ENCODE data around the gene GAB4. TPM values are rescaled to one million over a fixed set of nuclear protein-coding genes. Genes with fewer than 3 reads are reported as not detected.

GAB4 gene
- total and polyA plus RNA-seq, 10 of the 15 experiments (the other 5 are each of a cell fraction or from before 2014, with no cell fraction given), result not detected

DNA sequence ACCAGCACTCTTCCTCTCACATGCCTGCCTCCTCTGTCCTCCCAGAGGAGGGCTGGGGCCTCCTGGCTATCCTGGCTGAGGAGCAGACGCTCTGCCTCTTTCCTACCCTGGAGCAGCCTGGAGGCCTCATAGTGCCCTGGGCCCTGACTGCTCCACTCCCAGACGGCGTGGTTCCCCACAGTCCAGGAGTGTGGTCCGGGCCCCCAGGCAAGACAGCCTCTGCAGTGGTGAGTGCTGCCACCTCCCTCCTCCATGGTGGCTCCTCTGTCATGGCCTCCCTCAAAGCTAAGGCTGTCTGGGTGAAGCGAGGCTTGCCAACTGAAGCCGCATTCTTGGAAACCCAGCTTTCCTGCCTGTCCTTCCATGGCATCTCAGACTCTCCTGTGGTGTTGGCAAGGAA is 19.8 kb downstream of the GAB4 start:
- no peaks in the 10 kb centered on the region for H3K9me3 ChIP-seq (replicated peaks; ENCODE audit: control insufficient read depth, insufficient read depth, low read length)
- SMC1A ChIA-PET (ENCODE audit: uncharacterized antibody, unreplicated experiment), result no interaction called here
- RAD21 ChIA-PET (ENCODE audit: unreplicated experiment), result no interaction called here
- POLR2A ChIA-PET, result no interaction called here
- in situ Hi-C loops (cut with MboI), result no loop called here
- H3K27me3 ChIP-seq (replicated peaks in 1 of 2; ENCODE audit: control insufficient read depth in 2 of 2, insufficient read depth in 2 of 2, low read length in 1 of 2), result no peaks in the 10 kb centered on the region; a peak in 1 of 4 replicates
- H3K9ac ChIP-seq (ENCODE audit: control insufficient read depth, insufficient read depth, low read length), result no peak overlapping the region
- DNase-seq (ENCODE audit: low read depth, low spot score) (no peak), ATAC-seq (no peak), FAIRE-seq (no peak)
- H3K79me2 ChIP-seq (ENCODE audit: control insufficient read depth, insufficient read depth, low read length), result no peaks in the 10 kb centered on the region
- no peak overlapping the region for H3K27ac ChIP-seq (ENCODE audit: control insufficient read depth, insufficient read depth)
- H3K4me1 ChIP-seq (ENCODE audit: control insufficient read depth, insufficient read depth, low read length), result no peaks in the 10 kb centered on the region
- H4K20me1 ChIP-seq (ENCODE audit: control insufficient read depth, insufficient read depth), result no peaks in the 10 kb centered on the region
- no peak overlapping the region for H3K4me2 ChIP-seq (ENCODE audit: control insufficient read depth, insufficient read depth)
- intact Hi-C loops (cut with micrococcal nuclease; ENCODE audit: unreplicated experiment), result no loop called here
- BruUV-seq (replicated peaks), result no TSS peak
- CTCF ChIA-PET, result no interaction called here
- no peaks in the 10 kb centered on the region for H3K36me3 ChIP-seq (ENCODE audit: control insufficient read depth in 2 of 2, insufficient read depth in 2 of 2, low read length in 1 of 2)
- H3K4me3 ChIP-seq, result no peak overlapping the region
- no peak for TF ChIP-seq ZNF217 (IDR thresholded peaks at IDR 0.05)
- H2AFZ ChIP-seq (ENCODE audit: control insufficient read depth, low read depth, low read length), result no peak overlapping the region
- 59% methylated on average over 6 of the region's 6 CpGs for WGBS (ENCODE audit: insufficient coverage, insufficient replicate concordance, low lambda C conversion rate, missing lambda C conversion rate)

DNA sequence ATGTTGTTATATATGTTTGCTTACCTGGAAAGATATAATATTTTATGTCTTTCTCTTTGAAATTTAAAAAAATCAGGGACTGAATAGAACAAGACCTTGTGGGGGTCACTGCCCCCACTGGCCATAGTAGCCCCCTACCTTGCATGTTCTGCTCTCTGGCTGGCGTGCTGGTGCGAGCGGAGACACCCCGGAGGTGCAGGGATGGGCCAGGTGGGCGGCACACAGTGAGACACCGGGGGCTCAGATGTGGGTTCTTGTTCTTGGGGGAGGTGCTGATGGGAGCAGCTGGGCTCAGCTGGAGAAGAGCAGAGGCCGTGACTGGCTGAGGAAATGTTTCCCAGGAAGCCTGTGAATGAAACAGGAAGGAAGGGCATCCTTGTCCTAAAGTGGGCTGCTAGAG is 20.2 kb downstream of the GAB4 start:
- ChIA-PET SMC1A (ENCODE audit: uncharacterized antibody, unreplicated experiment) (no interaction called here), RAD21 (ENCODE audit: unreplicated experiment) (no interaction called here), CTCF (no interaction called here), POLR2A (interaction anchor here (0.9 kb wide), 1 partner anchor 23 kb away, joined by 3 read pairs; no protein-coding TSS in a partner anchor)
- WGBS (ENCODE audit: insufficient coverage, insufficient replicate concordance, low lambda C conversion rate, missing lambda C conversion rate), result 45% methylated on average over 7 of the region's 7 CpGs
- Histone ChIP-seq H3K27ac (ENCODE audit: control insufficient read depth, insufficient read depth) (no peak overlapping the region), H2AFZ (ENCODE audit: control insufficient read depth, low read depth, low read length) (no peak overlapping the region), H3K9ac (ENCODE audit: control insufficient read depth, insufficient read depth, low read length) (no peak overlapping the region), H3K9me3 (replicated peaks; ENCODE audit: control insufficient read depth, insufficient read depth, low read length) (no peaks in the 10 kb centered on the region; the same call in 2 of the 3 replicates), H3K79me2 (ENCODE audit: control insufficient read depth, insufficient read depth, low read length) (no peaks in the 10 kb centered on the region), H3K4me3 (no peak overlapping the region), H3K4me1 (ENCODE audit: control insufficient read depth, insufficient read depth, low read length) (no peaks in the 10 kb centered on the region), H3K27me3 (replicated peaks in 1 of 2; ENCODE audit: control insufficient read depth in 2 of 2, insufficient read depth in 2 of 2, low read length in 1 of 2) (no peaks in the 10 kb centered on the region; a peak in 1 of 4 replicates), H3K4me2 (ENCODE audit: control insufficient read depth, insufficient read depth) (no peak overlapping the region), H3K36me3 (ENCODE audit: control insufficient read depth in 2 of 2, insufficient read depth in 2 of 2, low read length in 1 of 2) (no peaks in the 10 kb centered on the region), H4K20me1 (ENCODE audit: control insufficient read depth, insufficient read depth) (no peaks in the 10 kb centered on the region)
- in situ Hi-C loops (cut with MboI) (no loop called here), intact Hi-C loops (cut with micrococcal nuclease; ENCODE audit: unreplicated experiment) (no loop called here)
- FAIRE-seq (no peak), ATAC-seq (no peak), DNase-seq (ENCODE audit: low read depth, low spot score) (no peak)
- TF ChIP-seq SRF (IDR thresholded peaks at IDR 0.05; ENCODE audit: low read depth in 2 of 2, low read length in 2 of 2), result no peak
- TF ChIP-seq SP1 (IDR thresholded peaks at IDR 0.05; ENCODE audit: low read depth, low read length), result no peak
- no peak for TF ChIP-seq CHD2 (IDR thresholded peaks at IDR 0.05; ENCODE audit: borderline replicate concordance, low read depth, low read length)
- TF ChIP-seq POLR2AphosphoS5 (IDR thresholded peaks at IDR 0.05; ENCODE audit: low read length), result no peak
- TF ChIP-seq MTA3 (IDR thresholded peaks at IDR 0.05; ENCODE audit: borderline replicate concordance, low read length), result no peak
- no peak for TF ChIP-seq MTA2 (IDR thresholded peaks at IDR 0.05; ENCODE audit: low read depth)
- no peak for TF ChIP-seq CEBPB (IDR thresholded peaks at IDR 0.05; ENCODE audit: borderline replicate concordance in 1 of 2, low read depth in 2 of 2, low read length in 2 of 2)
- TF ChIP-seq, protein P1, sequence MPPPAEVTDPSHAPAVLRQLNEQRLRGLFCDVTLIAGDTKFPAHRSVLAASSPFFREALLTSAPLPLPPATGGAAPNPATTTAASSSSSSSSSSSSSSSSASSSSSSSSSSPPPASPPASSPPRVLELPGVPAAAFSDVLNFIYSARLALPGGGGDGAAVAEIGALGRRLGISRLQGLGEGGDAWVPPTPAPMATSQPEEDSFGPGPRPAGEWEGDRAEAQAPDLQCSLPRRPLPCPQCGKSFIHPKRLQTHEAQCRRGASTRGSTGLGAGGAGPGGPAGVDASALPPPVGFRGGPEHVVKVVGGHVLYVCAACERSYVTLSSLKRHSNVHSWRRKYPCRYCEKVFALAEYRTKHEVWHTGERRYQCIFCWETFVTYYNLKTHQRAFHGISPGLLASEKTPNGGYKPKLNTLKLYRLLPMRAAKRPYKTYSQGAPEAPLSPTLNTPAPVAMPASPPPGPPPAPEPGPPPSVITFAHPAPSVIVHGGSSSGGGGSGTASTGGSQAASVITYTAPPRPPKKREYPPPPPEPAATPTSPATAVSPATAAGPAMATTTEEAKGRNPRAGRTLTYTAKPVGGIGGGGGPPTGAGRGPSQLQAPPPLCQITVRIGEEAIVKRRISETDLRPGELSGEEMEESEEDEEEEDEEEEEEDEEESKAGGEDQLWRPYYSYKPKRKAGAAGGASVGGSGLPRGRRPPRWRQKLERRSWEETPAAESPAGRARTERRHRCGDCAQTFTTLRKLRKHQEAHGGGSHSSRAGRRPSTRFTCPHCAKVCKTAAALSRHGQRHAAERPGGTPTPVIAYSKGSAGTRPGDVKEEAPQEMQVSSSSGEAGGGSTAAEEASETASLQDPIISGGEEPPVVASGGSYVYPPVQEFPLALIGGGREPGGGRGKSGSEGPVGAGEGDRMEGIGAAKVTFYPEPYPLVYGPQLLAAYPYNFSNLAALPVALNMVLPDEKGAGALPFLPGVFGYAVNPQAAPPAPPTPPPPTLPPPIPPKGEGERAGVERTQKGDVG (CRISPR knock-in tag; IDR thresholded peaks at IDR 0.05), result no peak
- no peak for TF ChIP-seq NBN (IDR thresholded peaks at IDR 0.05)
- no peak for TF ChIP-seq BRCA1 (IDR thresholded peaks at IDR 0.05; ENCODE audit: low read depth, low read length)
- no peak for TF ChIP-seq RUNX3 (IDR thresholded peaks at IDR 0.05; ENCODE audit: low read length)
- no peak for TF ChIP-seq RELA (IDR thresholded peaks at IDR 0.05; ENCODE audit: borderline replicate concordance, partially characterized antibody)
- TF ChIP-seq CHD4 (IDR thresholded peaks at IDR 0.05), result no peak
- TF ChIP-seq POLR2AphosphoS2 (IDR thresholded peaks at IDR 0.05; ENCODE audit: low read depth, low read length), result no peak
- no peak for TF ChIP-seq PAX8 (IDR thresholded peaks at IDR 0.05)
- TF ChIP-seq IRF4 (IDR thresholded peaks at IDR 0.05; ENCODE audit: low read depth, low read length), result no peak
- TF ChIP-seq KAT2A (conservative IDR thresholded peaks at IDR 0.05; ENCODE audit: control insufficient read depth, low read depth, low read length), result no peak
- no TSS peak for BruUV-seq (replicated peaks)
